PC-3 (cell line): ENCODE data around the gene VWC2L.

ENCODE experiments used
- CTCF ChIP-seq: fragments of 300-600 bp; sonication (generic); conservative IDR thresholded peaks from 2 replicates; pipeline ENCODE4 v1.5.1; 2017; ENCODE audit warnings: antibody characterized with exemption, low read depth, mild to moderate bottlenecking, low read length
- EZH2phosphoT487 ChIP-seq: fragments of 300-600 bp; sonication (generic); IDR thresholded peaks from 2 replicates; pipeline ENCODE4 v1.6.1; 2018; ENCODE audit warnings: mild to moderate bottlenecking, antibody characterized with exemption, low read length, borderline replicate concordance

DNA sequence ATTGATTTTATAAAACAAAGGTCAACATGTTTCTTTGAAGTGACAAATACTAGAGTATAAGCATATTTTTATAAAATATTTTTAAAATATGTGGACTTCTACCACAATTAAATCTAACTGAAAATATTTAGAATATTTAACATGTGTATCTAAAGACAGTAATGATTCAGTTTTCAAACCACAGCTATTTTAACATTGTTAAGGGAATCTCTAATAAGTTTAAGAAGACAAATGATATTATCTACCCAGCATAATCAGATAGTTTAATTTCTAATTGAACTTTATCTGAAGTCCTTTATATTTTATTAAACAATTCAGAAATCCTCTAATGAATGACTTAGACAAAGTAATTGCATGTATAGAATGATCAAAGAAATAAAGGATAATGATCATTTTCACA, 96.2 kb downstream of the VWC2L start:
- TF ChIP-seq EZH2phosphoT487, result no peak
- TF ChIP-seq CTCF, result no peak
